ENCODE results near the gene KIFBP.

DNA sequence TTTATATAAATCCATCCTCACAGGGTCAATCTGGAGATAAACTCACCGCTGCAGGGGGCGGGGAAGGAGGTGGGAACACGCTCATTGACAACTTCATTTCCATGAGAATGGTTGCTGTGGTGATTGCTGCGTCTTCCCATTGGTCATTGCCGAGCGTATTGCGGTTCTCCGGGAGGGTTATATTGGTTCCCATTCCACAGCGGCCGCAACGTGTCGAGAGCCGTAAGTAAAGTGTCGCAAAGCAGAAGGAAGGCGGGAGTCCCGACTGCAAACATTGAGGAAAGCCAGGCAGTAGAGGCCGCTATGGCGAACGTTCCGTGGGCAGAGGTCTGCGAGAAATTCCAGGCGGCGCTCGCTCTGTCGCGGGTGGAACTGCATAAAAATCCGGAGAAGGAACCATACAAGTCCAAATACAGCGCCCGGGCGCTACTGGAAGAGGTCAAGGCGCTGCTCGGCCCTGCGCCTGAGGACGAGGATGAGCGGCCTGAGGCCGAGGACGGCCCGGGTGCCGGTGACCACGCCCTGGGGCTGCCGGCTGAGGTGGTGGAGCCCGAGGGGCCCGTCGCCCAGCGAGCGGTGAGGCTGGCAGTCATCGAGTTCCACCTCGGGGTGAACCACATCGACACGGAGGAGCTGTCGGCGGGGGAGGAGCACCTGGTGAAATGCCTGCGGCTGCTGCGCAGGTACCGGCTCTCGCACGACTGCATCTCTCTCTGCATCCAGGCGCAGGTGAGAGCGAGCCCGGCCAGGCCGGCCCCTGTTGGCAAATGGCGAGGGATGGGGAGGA is at the start of gene KIFBP:
- TF ChIP-seq, protein P1, sequence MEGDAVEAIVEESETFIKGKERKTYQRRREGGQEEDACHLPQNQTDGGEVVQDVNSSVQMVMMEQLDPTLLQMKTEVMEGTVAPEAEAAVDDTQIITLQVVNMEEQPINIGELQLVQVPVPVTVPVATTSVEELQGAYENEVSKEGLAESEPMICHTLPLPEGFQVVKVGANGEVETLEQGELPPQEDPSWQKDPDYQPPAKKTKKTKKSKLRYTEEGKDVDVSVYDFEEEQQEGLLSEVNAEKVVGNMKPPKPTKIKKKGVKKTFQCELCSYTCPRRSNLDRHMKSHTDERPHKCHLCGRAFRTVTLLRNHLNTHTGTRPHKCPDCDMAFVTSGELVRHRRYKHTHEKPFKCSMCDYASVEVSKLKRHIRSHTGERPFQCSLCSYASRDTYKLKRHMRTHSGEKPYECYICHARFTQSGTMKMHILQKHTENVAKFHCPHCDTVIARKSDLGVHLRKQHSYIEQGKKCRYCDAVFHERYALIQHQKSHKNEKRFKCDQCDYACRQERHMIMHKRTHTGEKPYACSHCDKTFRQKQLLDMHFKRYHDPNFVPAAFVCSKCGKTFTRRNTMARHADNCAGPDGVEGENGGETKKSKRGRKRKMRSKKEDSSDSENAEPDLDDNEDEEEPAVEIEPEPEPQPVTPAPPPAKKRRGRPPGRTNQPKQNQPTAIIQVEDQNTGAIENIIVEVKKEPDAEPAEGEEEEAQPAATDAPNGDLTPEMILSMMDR (IDR thresholded peaks at IDR 0.05), result peak in 1 of 3 experiments; percentile 50
- TF ChIP-seq POLR2AphosphoS5 (IDR thresholded peaks at IDR 0.05; ENCODE audit: insufficient read depth in 1 of 2, low read depth in 1 of 2) (peak; percentile 94 to 97), POLR2A (IDR thresholded peaks at IDR 0.05) (peak; percentile 24 to 76)
